H1 (cell line): ENCODE results near the gene AKR1B15. TPM values are rescaled to one million over a fixed set of nuclear protein-coding genes. Genes with fewer than 3 reads are reported as not detected.
"Not testable (repeated sequence)": the region's sequence is repeated elsewhere in the genome, so short reads cannot be mapped to it uniquely, and the experiment has no call there.

ENCODE experiments used
- CTCF ChIA-PET: fragments of 300-600 bp; sonication (Branson Sonifier 250); formaldehyde crosslinking; loops from one replicate; lab custom pipeline; 2021; ENCODE audit not compliant: partially characterized antibody; lab: Charles Lee
- POLR2A ChIA-PET: fragments of 300-600 bp; sonication (Branson Sonifier 250); formaldehyde crosslinking; loops from one replicate; lab custom pipeline; 2021; ENCODE audit warnings: inconsistent platforms; ENCODE audit not compliant: partially characterized antibody; lab: Charles Lee
- DNase-seq, 2 experiments: peaks; one replicate each; pipeline versions ENCODE4 v3.0.0 to v3.0.0-alpha.2; 2010 to 2022; ENCODE audit warnings: low spot score in 2 of 2, low read depth in 1 of 2, mixed read lengths in 1 of 2
- FAIRE-seq: peaks from 2 replicates; lab custom pipeline; 2011; peaks lifted over from hg19 to GRCh38; lab: Jason Lieb, UNC
- H2AFZ ChIP-seq: 2 replicates; pipeline ENCODE4 v1.8.1; 2012; ENCODE audit warnings: low read length, inconsistent platforms
- H2AK5ac ChIP-seq: 2 replicates; pipeline ENCODE4 v1.6.1; 2013; ENCODE audit warnings: low read depth, low read length
- H2BK120ac ChIP-seq: replicated peaks from 2 replicates; pipeline ENCODE3; 2013; ENCODE audit warnings: low read depth, low read length, inconsistent platforms
- H2BK12ac ChIP-seq: 2 replicates; pipeline ENCODE4 v1.6.1; 2013; ENCODE audit warnings: low read depth, low read length
- H2BK15ac ChIP-seq: 2 replicates; pipeline ENCODE4 v1.6.1; 2013; ENCODE audit warnings: low read length
- H2BK20ac ChIP-seq: 2 replicates; pipeline ENCODE4 v1.6.1; 2013; ENCODE audit warnings: low read length
- H2BK5ac ChIP-seq: 2 replicates; pipeline ENCODE4 v1.6.1; 2013; ENCODE audit warnings: low read depth, low read length
- H3K14ac ChIP-seq: 2 replicates; pipeline ENCODE4 v1.6.1; 2013; ENCODE audit warnings: inconsistent platforms; ENCODE audit not compliant: insufficient read length
- H3K18ac ChIP-seq: 2 replicates; pipeline ENCODE4 v1.6.1; 2013; ENCODE audit warnings: low read length; ENCODE audit errors: extremely low read depth
- H3K23ac ChIP-seq: 2 replicates; pipeline ENCODE4 v1.6.1; 2013; ENCODE audit warnings: inconsistent platforms; ENCODE audit not compliant: insufficient read length
- H3K23me2 ChIP-seq: 2 replicates; pipeline ENCODE4 v1.6.1; 2013; ENCODE audit warnings: low read depth, low read length
- H3K27ac ChIP-seq: 2 replicates; pipeline ENCODE4 v1.6.1; 2011; ENCODE audit warnings: low read depth, low read length, inconsistent platforms
- H3K27me3 ChIP-seq, 4 experiments: replicated peaks in 1 of 4; 1 replicate in 1 of 4; 2 replicates in 3 of 4; pipeline versions ENCODE4 v1.6.1 to v1.8.1; 2011 to 2013; ENCODE audit warnings: low read length in 3 of 4, mild to moderate bottlenecking in 3 of 4, inconsistent platforms in 2 of 4, mixed read lengths in 2 of 4, moderate library complexity in 1 of 4; ENCODE audit not compliant: control insufficient read depth in 3 of 4, insufficient read depth in 3 of 4; ENCODE audit errors: extremely low read depth in 1 of 4
- H3K36me3 ChIP-seq, 4 experiments: 2 replicates each; pipeline versions ENCODE4 v1.6.1 to v1.8.1; 2011 to 2013; ENCODE audit warnings: mild to moderate bottlenecking in 4 of 4, low read length in 3 of 4, moderate library complexity in 2 of 4, control low read depth in 1 of 4, inconsistent platforms in 1 of 4; ENCODE audit not compliant: insufficient read depth in 4 of 4, control insufficient read depth in 2 of 4
- H3K4ac ChIP-seq: replicated peaks from 2 replicates; pipeline ENCODE3; 2013; ENCODE audit warnings: low read length, low read depth, mixed read lengths, inconsistent platforms; ENCODE audit not compliant: insufficient read length
- H3K4me1 ChIP-seq, 4 experiments: replicated peaks in 1 of 4; 1 replicate in 1 of 4; 2 replicates in 3 of 4; pipeline versions ENCODE4 v1.6.1 to v1.8.1; 2011 to 2013; ENCODE audit warnings: low read length in 3 of 4, inconsistent platforms in 2 of 4, mixed read lengths in 1 of 4; ENCODE audit not compliant: insufficient read depth in 4 of 4, control insufficient read depth in 3 of 4
- H3K4me2 ChIP-seq, 2 experiments: 2 replicates each; pipeline versions ENCODE4 v1.6.1 to v1.8.1; 2011 to 2013; ENCODE audit warnings: low read depth in 2 of 2, low read length in 2 of 2, control low read depth in 1 of 2, inconsistent platforms in 1 of 2, mild to moderate bottlenecking in 1 of 2; ENCODE audit not compliant: insufficient read depth in 1 of 2
- H3K4me3 ChIP-seq, 4 experiments: fragments of 200-600, 300-600 bp in 1 of 4; sonication (generic), shearing (Covaris generic), sonication (Bioruptor Twin) in 1 of 4; 2 replicates each; pipeline versions ENCODE4 v1.5.1 to v1.8.1; 2011 to 2016; ENCODE audit warnings: low read length in 4 of 4, low read depth in 3 of 4, control low read depth in 2 of 4, inconsistent platforms in 2 of 4, mild to moderate bottlenecking in 2 of 4, mixed read lengths in 1 of 4, moderate library complexity in 1 of 4; ENCODE audit not compliant: insufficient read depth in 2 of 4; ENCODE audit errors: extremely low read depth in 1 of 4
- H3K56ac ChIP-seq: replicated peaks from 2 replicates; pipeline ENCODE3; 2013; ENCODE audit warnings: low read depth, mild to moderate bottlenecking, mixed read lengths, low read length, inconsistent platforms; ENCODE audit not compliant: insufficient read length
- H3K79me1 ChIP-seq: 2 replicates; pipeline ENCODE4 v1.6.1; 2013; ENCODE audit warnings: low read depth, low read length, control low read depth
- H3K79me2 ChIP-seq, 2 experiments: 2 replicates each; pipeline versions ENCODE4 v1.6.1 to v1.8.1; 2012 to 2013; ENCODE audit warnings: low read length in 2 of 2, mild to moderate bottlenecking in 2 of 2, inconsistent platforms in 1 of 2; ENCODE audit not compliant: insufficient read depth in 2 of 2, control insufficient read depth in 1 of 2
- H3K9ac ChIP-seq, 4 experiments: replicated peaks in 1 of 4; 1 replicate in 1 of 4; 2 replicates in 3 of 4; pipeline versions ENCODE4 v1.6.1 to v1.8.1; 2011 to 2013; ENCODE audit warnings: low read depth in 3 of 4, low read length in 3 of 4, control low read depth in 2 of 4, mild to moderate bottlenecking in 2 of 4, moderate library complexity in 2 of 4, inconsistent platforms in 1 of 4; ENCODE audit errors: extremely low read depth in 1 of 4
- H3K9me3 ChIP-seq, 2 experiments: 2 replicates each; pipeline versions ENCODE4 v1.6.1 to v1.8.1; 2012 to 2013; ENCODE audit warnings: mild to moderate bottlenecking in 2 of 2, moderate library complexity in 2 of 2, control low read depth in 1 of 2, inconsistent platforms in 1 of 2, low read depth in 1 of 2, low read length in 1 of 2, mixed read lengths in 1 of 2; ENCODE audit not compliant: insufficient read depth in 2 of 2
- H4K20me1 ChIP-seq, 2 experiments: replicated peaks in 1 of 2; 2 replicates each; pipeline versions ENCODE3 to v1.8.1; 2011 to 2013; ENCODE audit warnings: inconsistent platforms in 2 of 2, low read length in 2 of 2, mild to moderate bottlenecking in 1 of 2; ENCODE audit not compliant: insufficient read depth in 2 of 2, control insufficient read depth in 1 of 2
- H4K5ac ChIP-seq: 2 replicates; pipeline ENCODE4 v1.6.1; 2013; ENCODE audit warnings: low read length, low read depth, mixed read lengths, inconsistent platforms; ENCODE audit not compliant: insufficient read length
- H4K8ac ChIP-seq: 2 replicates; pipeline ENCODE4 v1.8.0; 2013; ENCODE audit warnings: mild to moderate bottlenecking, moderate library complexity, low read length, inconsistent platforms; ENCODE audit not compliant: insufficient read depth; ENCODE audit errors: extremely low read depth
- H4K91ac ChIP-seq: replicated peaks from 2 replicates; pipeline ENCODE3; 2013; ENCODE audit warnings: low read length, mixed read lengths, inconsistent platforms; ENCODE audit not compliant: insufficient read length
- WGBS, 2 experiments: shearing (Covaris generic) in 1 of 2; methylation state at CpG; one replicate each; pipeline versions ENCODE4 v1.1.6 to v1.1.7; 2013 to 2015; ENCODE audit warnings: low lambda C conversion rate in 2 of 2, mixed read lengths in 2 of 2, inconsistent platforms in 1 of 2, low coverage in 1 of 2, missing lambda C conversion rate in 1 of 2; ENCODE audit not compliant: insufficient replicate concordance in 2 of 2, insufficient coverage in 1 of 2, insufficient read length in 1 of 2; ENCODE audit errors: extremely low coverage in 1 of 2, missing lambda C conversion rate in 1 of 2; 5-methylcytosine and 5-hydroxymethylcytosine counted together
- polyA plus RNA-seq, 7 experiments: library from polyadenylated mRNA; depleted of rRNA in 3 of 7; stranded (reverse) in 5 of 7; unstranded in 2 of 7; fragments of >200 nt in 5 of 7; fragments of 200-250 nt in 2 of 7; gene quantifications; 1 replicate in 5 of 7; 2 replicates in 1 of 7; 4 replicates in 1 of 7; pipeline versions ENCODE4 v1.2.1 to v1.2.3, GENCODE V29; 2011 to 2013; ENCODE audit warnings: missing spikeins in 2 of 7, mixed read lengths in 2 of 7
- total RNA-seq: library from RNA; stranded (reverse); fragmentation: NEBNext Ultra II Directional; extraction: Animal tissue kit (Norgen Biotek cat#: 25700); gene quantifications from 2 replicates; pipeline ENCODE4 v1.2.1, GENCODE V29; 2021

Gene AKR1B15
- total and polyA plus RNA-seq, 2 of the 8 experiments (the other 6 are each of a cell fraction or from before 2014, with no cell fraction given) = 0.15 to 0.47 TPM

GRCh38 chr7:134525449-134525848, 23.5 kb upstream of the AKR1B15 start:
- H3K27ac ChIP-seq, H3K9me3 ChIP-seq, H3K4me2 ChIP-seq, H3K27me3 ChIP-seq, H3K79me1 ChIP-seq, H4K20me1 ChIP-seq, H2BK20ac ChIP-seq, H2BK15ac ChIP-seq, H3K4me3 ChIP-seq, H2AFZ ChIP-seq, FAIRE-seq, H2BK5ac ChIP-seq, H4K8ac ChIP-seq, H3K56ac ChIP-seq, POLR2A ChIA-PET, H3K36me3 ChIP-seq, H3K14ac ChIP-seq, H3K4ac ChIP-seq, H3K23me2 ChIP-seq, H2AK5ac ChIP-seq, H3K4me1 ChIP-seq, DNase-seq, H3K9ac ChIP-seq, H2BK120ac ChIP-seq, H3K18ac ChIP-seq, H2BK12ac ChIP-seq, H4K91ac ChIP-seq, H3K23ac ChIP-seq, H3K79me2 ChIP-seq, H4K5ac ChIP-seq: not testable (repeated sequence)
- CTCF ChIA-PET = interaction anchor here (0.6 to 1.0 kb wide), 2 partner anchors 11 to 29 kb away, joined by 3 to 4 read pairs; no protein-coding TSS in a partner anchor
- WGBS, 2 experiments = 92% methylated on average over 3 of the region's 3 CpGs; no CpG with 5 or more reads in 1 of the 2 experiments

- FAIRE-seq, DNase-seq, H3K4me3 ChIP-seq, H3K4me2 ChIP-seq, H4K91ac ChIP-seq, H3K56ac ChIP-seq, H3K79me2 ChIP-seq, H4K8ac ChIP-seq, H4K5ac ChIP-seq, H3K9ac ChIP-seq, H3K23me2 ChIP-seq, H3K4ac ChIP-seq, H3K79me1 ChIP-seq, H2BK120ac ChIP-seq, H2BK20ac ChIP-seq, H2AK5ac ChIP-seq, H3K14ac ChIP-seq, H2BK5ac ChIP-seq, H3K18ac ChIP-seq, H4K20me1 ChIP-seq, H2BK12ac ChIP-seq, H3K27ac ChIP-seq, H3K23ac ChIP-seq, H3K27me3 ChIP-seq, H3K4me1 ChIP-seq, H2AFZ ChIP-seq, H3K9me3 ChIP-seq, H3K36me3 ChIP-seq, POLR2A ChIA-PET, H2BK15ac ChIP-seq: not testable (repeated sequence)
- CTCF ChIA-PET = interaction anchor here (0.9 to 2.5 kb wide), 5 partner anchors 10 to 94 kb away, joined by 3 to 17 read pairs (median 4); no protein-coding TSS in a partner anchor
- WGBS, 2 experiments = 86% methylated on average over 10 of the region's 10 CpGs; no CpG with 5 or more reads in 1 of the 2 experiments
Measured at GRCh38 chr7:134526552-134527248, 22.2 kb upstream of the AKR1B15 start.
